Cerebellar cortex (tissue), 1 donor: ENCODE measurements around the gene CRYBG3.

Experiments
- DNase-seq: peaks from one replicate; pipeline ENCODE4 v3.0.0-alpha.2; 2015; ENCODE audit warnings: low spot score

Gene CRYBG3

GRCh38 chr3:97838393-97838792 is 16.6 kb downstream of the CRYBG3 start:
- no peak for DNase-seq

- DNase-seq, result no peak
Measured at GRCh38 chr3:97839944-97840343, 18.1 kb downstream of the CRYBG3 start.

DNA sequence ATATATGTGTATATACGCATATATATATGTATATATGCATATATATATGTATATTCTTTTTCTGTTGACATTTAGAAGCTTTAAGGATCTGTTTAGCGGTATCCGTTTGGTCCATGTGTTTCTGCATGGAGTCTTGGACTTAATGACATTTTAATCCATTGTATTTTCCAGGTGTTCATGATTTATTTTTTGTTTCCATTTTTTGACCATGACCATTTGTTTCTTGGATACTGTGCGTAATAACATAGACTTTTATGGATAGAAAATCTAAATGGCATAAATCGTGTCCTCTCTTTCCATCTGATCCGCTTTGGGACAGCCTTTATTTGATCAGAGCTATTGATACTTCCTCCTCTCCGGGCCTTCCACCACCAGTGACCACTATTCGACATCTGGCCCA is 19.5 kb downstream of the CRYBG3 start:
- DNase-seq, result no peak

DNA sequence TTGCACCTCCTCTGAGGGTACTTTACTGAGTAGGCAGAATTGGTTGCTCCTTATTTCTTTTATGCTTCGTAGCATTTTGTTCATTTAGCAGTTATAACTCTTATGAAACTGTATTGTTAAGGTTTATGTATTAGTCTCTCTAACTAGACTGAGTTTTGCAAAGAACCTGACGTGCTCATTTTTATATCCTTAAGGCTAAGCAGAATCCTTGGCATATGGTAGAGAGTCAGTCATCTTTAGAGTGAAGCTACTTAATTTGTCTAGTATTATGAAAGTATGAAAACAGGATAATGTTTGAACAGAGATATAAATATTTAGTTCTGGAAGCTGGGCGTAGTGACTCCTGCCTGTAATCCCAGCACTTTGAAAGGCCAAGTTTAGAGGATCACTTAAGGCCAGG is 20.1 kb downstream of the CRYBG3 start:
- no peak for DNase-seq

DNA sequence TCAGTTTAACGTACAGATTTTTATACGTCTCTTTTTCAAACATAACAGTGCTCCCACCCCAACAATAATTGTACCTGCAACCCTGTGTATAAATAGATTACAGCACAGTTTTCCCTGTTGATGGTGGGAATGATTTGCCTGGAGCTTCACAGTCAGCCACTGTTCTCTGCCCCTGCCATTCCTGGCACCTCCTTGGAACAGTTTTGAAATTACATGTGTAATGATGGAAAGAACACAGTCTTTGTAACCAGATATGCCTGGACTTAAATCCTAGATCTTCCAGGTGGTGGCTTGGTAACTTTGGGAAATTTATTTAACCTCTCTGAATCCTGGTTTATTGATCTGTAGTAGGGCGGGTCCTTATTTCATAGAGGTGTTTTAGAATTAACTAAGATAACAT is 27.0 kb downstream of the CRYBG3 start:
- no peak for DNase-seq

- DNase-seq, result no peak
Measured at GRCh38 chr3:97857401-97857800, 35.6 kb downstream of the CRYBG3 start.

- no peak for DNase-seq
Measured at GRCh38 chr3:97860364-97860763, 38.6 kb downstream of the CRYBG3 start.

DNA sequence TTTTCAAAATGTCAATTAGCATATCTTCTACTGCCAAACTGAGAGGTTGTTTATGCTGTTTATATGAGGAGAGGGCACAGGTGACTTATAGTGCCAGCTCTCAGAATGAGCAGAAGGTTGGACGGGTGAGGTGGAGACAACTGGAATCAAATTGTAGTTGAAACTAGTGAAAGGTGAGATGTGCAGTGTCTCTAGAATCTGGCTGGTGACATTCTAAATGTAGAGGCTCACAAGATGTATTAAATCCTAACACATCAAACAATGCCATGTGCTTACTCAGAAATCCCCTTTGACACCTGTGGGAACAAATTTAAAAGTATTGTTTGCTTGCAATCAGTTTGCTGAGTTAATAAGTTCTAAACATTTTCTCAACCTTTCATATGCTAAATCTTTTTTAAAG is 40.8 kb downstream of the CRYBG3 start:
- no peak for DNase-seq

DNA sequence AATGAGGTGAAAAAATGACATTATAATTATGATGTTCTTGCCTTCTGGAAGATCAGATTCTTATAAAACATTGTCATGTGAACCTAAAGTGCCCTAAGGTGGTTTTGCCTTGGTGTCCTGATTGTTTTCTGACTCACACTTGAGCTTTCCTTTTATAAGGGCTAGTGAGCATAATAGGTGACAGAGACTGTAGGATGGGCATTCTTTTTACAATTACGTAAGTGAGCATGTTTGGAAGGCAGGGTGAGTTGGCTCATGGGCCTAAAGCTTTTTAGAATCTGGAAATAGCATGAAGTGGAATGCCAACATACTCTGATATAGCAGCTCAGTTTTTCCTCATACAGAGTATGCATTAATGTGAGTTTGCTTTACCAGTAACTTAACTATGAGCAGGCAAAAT is 41.2 kb downstream of the CRYBG3 start:
- no peak for DNase-seq

- no peak for DNase-seq
Measured at GRCh38 chr3:97863775-97864174, 42.0 kb downstream of the CRYBG3 start.

DNA sequence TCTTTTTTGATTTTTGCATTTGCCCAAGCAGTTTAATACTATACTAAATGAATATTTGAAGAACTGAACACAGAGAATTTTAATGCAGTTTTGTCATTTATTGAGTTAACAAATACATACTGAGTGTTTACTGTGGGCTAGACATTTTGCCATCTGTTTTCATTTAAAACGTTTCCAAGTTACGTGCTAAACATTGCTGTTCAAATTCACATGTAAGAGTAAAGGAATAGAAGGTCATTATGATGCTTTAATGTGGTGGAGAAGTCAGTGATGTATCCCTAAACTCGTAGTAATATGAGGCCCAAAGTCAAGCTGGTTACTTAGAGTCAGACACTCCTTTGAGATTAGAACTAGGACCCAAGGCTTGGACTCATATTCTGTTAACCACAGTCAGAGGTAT is 49.4 kb downstream of the CRYBG3 start:
- no peak for DNase-seq

DNA sequence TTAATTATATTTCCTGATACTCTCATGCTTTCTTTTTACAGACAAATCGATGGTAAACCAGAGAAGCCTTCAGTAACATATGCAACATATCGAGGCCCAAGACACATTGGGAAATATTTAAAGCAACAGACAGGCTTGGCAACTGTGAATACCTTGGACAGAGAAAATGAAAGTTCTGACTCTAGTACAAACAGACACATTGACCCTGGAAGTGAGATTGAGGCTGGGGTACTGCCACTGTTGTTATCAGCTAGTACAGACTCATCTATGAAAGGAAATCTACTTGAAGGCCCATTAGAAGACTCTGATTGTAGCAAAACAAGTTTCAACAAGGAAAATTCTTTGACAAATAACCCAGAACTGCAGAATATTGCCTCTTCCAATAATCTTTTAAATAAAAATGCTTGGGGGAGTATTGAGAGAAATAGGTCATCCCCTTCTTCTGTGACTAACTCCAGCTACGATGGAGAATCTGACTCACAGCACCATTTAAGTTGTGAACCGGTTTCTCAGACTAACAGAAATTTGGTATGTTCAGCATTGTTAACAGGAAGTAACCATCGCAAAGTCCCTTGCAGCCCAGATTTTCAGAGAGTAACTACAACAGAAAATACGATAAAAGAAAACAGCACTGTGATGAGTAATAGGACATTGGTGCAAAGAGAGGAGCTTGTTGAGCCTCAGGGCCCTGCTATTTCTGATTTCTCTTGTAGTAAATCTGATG is 50.2 kb downstream of the CRYBG3 start:
- no peak for DNase-seq

DNA sequence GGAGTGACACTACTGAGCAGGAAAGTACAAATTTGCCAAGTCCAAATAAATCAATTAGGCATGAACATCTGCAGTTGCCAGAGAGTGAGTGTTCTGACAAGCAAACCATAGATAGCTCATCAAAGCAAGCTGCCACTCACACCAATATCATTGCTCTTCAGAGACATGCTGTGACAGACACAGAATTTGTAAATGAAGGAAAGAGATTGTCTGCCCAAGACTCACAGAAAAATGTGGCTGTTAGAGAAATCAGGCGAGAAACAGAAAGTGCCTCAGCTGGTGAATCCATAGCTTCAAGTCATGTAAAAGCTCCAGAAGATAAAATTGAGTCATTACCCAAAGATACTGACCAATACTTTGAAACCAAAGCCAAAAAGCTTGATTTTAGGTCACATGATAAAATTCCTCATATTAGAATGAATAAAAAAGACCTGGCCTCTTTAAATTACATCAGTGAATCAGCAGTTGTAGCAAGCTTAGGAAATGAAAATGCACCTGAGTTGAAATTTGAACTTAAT is 50.8 kb downstream of the CRYBG3 start:
- DNase-seq, result no peak

- DNase-seq, result no peak
Measured at GRCh38 chr3:97880267-97880666, 58.5 kb downstream of the CRYBG3 start.

DNA sequence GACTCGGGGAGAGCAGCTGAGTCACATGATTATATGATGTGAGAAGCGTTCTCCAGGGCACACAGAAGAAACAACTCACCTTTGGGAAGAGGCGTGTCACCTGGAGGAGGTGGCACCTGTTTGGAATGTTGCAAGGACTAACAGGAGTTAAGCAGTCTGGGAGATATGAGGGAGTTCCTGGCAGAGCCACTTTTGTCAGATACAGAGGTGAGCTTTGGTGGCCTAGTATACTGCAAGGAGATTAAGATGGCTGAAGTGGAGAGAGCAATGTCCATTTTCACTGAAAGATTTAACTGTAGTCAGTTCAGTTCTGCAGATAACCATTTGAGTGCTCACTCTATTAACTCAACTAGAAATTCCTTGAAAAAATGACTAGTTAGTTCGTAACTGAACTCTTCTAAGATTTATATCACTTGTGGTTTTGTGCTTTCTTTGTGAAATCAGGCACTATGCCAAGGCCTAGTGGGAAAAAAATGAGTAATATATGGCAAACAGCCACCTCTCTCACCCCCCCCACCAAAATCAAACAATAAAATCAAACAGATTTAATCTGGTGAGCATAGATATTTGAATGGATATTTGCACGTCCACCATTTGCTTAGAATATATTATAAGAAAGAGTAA is 61.3 kb downstream of the CRYBG3 start:
- DNase-seq, result no peak

DNA sequence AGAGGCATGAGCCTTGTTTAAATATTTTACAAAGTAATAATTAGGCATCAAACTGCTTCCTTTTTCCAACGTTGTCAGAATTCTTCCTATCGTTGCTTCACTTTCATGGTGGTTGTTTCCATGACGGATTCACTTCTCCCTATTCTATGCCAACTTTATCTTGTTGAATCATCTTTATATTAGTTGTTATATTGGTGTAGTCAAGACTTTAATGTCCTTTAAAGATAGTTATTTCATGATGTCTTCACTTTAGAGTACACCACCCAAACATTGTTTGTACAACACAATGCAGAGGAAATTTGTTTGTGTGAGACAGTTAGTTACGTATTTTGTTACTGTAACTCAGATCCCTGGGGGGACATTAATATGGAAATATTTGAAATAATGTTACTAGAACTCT is 61.9 kb downstream of the CRYBG3 start:
- DNase-seq, result no peak

GRCh38 chr3:97884586-97885123 is 62.8 kb downstream of the CRYBG3 start:
- no peak for DNase-seq

- no peak for DNase-seq
Measured at GRCh38 chr3:97885931-97886824, 64.4 kb downstream of the CRYBG3 start.

- DNase-seq, result no peak
Measured at GRCh38 chr3:97889814-97890213, 68.0 kb downstream of the CRYBG3 start.

DNA sequence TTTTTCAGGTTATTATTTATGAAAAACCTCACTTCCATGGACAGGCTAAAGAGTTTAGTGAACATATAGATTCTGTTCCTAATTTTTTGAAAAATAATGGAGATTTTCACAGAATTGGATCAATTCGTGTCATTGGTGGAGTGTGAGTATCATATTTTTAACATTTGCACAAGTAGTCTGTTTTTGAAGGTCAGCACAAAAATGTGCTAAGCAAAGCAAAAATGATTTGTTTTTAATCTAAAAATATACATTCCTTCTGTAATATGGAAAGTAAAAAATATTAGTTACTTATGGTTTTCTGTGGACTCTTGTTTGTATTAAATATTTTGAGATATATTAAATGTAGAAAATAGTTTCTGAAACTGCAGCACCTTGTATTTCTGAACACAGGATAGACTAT is 71.0 kb downstream of the CRYBG3 start:
- DNase-seq, result no peak

DNA sequence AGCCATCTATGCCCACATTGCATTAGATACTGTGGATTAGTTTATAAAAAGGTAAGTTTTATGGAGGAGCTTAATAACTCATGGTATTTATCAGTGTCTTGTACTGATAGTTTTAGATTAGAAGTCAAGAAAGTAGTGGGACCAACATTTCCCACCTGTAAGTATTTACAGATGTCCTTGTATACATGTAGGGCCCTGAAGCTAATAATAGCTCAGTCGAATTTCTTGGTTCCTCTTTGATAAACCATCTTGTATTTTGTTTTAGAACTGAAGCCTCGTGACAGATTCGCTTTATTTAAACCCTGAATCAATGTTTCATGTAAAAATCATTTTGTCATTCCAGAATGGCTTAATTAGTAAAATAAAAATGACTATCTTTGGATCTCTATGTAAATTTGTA is 73.4 kb downstream of the CRYBG3 start:
- DNase-seq, result no peak

- DNase-seq, result no peak
Measured at GRCh38 chr3:97896129-97896528, 74.3 kb downstream of the CRYBG3 start.

DNA sequence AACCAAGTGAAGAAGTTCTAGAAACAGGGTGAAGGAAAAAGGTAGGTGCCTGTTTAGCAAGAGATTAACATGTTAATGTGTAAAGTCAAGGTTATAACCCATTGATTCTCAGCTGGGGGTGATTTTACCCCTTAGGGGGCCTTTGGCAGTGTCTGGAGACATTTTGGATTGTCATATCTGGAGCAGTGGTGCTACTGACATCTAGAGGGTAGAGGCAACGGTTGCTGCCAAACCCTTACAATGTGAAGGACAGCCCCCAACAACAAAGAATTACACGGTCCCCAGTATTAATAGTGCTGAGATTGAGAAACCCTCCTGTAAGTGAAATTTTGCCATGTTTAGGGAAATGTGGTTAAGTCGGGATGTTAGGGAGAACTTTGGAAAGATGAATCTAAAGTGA is 74.7 kb downstream of the CRYBG3 start:
- no peak for DNase-seq
